Kidney epithelial cell (primary cell): ENCODE measurements around the gene HOXA10. TPM values are rescaled to one million over a fixed set of nuclear protein-coding genes. Genes with fewer than 3 reads are reported as not detected.

Experiments used
- DNase-seq: peaks from one replicate; pipeline ENCODE4 v3.0.0-alpha.2; 2010; ENCODE audit warnings: low read depth
- H3K27me3 ChIP-seq: 2 replicates; pipeline ENCODE4 v1.6.0; 2011; ENCODE audit warnings: low read length; ENCODE audit not compliant: control insufficient read depth, insufficient read depth
- H3K36me3 ChIP-seq: 2 replicates; pipeline ENCODE4 v1.5.1; 2011; ENCODE audit warnings: low read length; ENCODE audit not compliant: control insufficient read depth, insufficient read depth
- H3K4me3 ChIP-seq: 2 replicates; pipeline ENCODE4 v1.5.1; 2011; ENCODE audit warnings: low read depth, mild to moderate bottlenecking, control low read depth, low read length
- total RNA-seq: library from RNA; depleted of rRNA; stranded (reverse); fragments of >200 nt; gene quantifications from 2 replicates; pipeline ENCODE4 v1.2.3, GENCODE V29; 2015
- TF ChIP-seq, protein P1 (sequence below): IDR thresholded peaks from 2 replicates; pipeline ENCODE4 v1.5.1; 2011; ENCODE audit warnings: mild to moderate bottlenecking, moderate library complexity, low read length, control low read depth, inconsistent platforms; ENCODE audit not compliant: insufficient read depth, poor library complexity, severe bottlenecking

HOXA10 gene
- total RNA-seq, 1 donor from 2014 or later: 29.1 TPM

DNA sequence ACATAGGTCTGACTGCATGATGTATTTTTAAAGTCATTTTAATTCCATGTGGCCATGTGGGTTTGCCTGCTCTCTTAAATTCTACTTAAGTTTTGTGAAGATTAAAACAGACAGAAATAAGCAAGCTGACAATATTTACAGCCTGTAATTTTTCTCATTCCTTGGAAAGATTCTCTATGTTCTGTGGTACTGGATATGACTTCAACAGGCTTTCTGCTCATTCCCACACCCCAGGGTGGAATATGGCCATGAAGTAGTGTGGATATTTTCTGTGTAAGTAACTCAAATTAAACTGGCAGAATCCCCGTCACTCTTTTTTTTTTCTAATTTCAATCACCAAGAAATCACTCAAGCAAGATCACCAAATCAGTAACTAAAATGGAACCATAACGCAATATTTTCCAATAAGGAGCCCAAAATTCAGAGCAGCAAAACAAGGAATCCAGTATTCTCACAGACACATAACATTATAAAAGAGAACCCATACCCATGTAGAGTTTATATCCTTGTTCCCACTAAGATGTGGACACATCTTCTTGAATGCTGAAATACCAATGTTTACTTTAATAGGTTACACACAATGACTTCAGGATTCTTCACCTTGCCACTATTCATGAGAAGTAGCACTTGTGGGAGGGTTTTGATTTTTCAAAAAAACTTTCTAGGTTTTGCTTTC is 36.3 kb downstream of the HOXA10 start:
- no peak for DNase-seq
- H3K27me3 ChIP-seq: no peaks in the 10 kb centered on the region
- TF ChIP-seq, protein P1, sequence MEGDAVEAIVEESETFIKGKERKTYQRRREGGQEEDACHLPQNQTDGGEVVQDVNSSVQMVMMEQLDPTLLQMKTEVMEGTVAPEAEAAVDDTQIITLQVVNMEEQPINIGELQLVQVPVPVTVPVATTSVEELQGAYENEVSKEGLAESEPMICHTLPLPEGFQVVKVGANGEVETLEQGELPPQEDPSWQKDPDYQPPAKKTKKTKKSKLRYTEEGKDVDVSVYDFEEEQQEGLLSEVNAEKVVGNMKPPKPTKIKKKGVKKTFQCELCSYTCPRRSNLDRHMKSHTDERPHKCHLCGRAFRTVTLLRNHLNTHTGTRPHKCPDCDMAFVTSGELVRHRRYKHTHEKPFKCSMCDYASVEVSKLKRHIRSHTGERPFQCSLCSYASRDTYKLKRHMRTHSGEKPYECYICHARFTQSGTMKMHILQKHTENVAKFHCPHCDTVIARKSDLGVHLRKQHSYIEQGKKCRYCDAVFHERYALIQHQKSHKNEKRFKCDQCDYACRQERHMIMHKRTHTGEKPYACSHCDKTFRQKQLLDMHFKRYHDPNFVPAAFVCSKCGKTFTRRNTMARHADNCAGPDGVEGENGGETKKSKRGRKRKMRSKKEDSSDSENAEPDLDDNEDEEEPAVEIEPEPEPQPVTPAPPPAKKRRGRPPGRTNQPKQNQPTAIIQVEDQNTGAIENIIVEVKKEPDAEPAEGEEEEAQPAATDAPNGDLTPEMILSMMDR: no peak
- H3K36me3 ChIP-seq: no peaks in the 10 kb centered on the region
- H3K4me3 ChIP-seq: no peak overlapping the region

GRCh38 chr7:27134392-27134791 is 39.7 kb downstream of the HOXA10 start:
- peak; percentile 80 for DNase-seq
- Histone ChIP-seq H3K36me3 (no peaks in the 10 kb centered on the region), H3K4me3 (no peak overlapping the region), H3K27me3 (no peaks in the 10 kb centered on the region)
- TF ChIP-seq, protein P1: no peak

DNA sequence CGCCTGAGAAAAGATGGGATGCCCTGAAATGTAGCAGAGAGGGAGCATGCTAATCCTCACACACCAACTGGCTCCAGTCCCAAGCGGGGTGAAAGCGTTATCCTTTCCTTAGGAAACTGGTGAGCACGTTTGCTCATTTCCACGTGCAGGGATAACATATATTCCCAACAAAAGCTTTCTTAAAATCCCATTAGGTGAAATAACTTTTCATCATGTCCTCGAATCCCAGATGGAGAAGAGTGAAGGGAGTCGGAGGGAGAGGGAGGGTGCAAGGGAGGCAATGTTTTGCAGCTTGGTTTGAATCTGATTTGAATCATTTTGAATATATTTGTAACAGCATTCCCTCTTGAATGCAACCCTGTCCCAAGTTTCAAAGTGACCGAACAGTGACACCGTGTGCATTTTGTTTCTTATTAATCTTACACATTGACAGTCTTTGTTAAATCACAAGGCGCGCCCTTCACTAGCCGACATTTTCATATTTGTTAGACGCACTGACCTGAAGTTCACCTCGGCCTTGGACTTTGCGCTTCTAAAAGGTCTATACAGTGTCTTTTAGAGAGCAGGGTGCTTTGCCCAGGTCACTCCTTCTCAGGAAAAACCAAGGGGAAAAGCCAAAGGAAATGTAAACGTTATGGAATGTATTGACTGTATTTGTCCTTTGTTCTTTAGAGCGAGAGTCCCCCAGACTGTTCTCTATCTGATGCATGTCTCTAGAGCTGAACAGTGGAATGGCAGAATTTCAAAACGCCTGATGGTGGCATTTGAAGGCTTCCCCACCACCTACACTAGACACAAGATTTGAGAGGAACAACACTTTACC is 40.5 kb downstream of the HOXA10 start:
- TF ChIP-seq, protein P1: no peak
- H3K36me3 ChIP-seq: peaks cover 1% of the 10 kb centered on the region
- DNase-seq: no peak
- no peaks in the 10 kb centered on the region for H3K27me3 ChIP-seq
- H3K4me3 ChIP-seq: no peak overlapping the region

- no peaks in the 10 kb centered on the region for H3K27me3 ChIP-seq
- TF ChIP-seq, protein P1: no peak
- no peak overlapping the region for H3K4me3 ChIP-seq
- DNase-seq: no peak
- peaks cover 1% of the 10 kb centered on the region for H3K36me3 ChIP-seq
These were observed 41.1 kb downstream of the HOXA10 start for GRCh38 chr7:27132978-27133377.

GRCh38 chr7:27132214-27132613 is 41.9 kb downstream of the HOXA10 start:
- peaks cover 1% of the 10 kb centered on the region for H3K36me3 ChIP-seq
- H3K4me3 ChIP-seq: no peak overlapping the region
- DNase-seq: no peak
- TF ChIP-seq, protein P1: no peak
- no peaks in the 10 kb centered on the region for H3K27me3 ChIP-seq
